ENCODE data around the gene FKBP1A.

FKBP1A gene

DNA sequence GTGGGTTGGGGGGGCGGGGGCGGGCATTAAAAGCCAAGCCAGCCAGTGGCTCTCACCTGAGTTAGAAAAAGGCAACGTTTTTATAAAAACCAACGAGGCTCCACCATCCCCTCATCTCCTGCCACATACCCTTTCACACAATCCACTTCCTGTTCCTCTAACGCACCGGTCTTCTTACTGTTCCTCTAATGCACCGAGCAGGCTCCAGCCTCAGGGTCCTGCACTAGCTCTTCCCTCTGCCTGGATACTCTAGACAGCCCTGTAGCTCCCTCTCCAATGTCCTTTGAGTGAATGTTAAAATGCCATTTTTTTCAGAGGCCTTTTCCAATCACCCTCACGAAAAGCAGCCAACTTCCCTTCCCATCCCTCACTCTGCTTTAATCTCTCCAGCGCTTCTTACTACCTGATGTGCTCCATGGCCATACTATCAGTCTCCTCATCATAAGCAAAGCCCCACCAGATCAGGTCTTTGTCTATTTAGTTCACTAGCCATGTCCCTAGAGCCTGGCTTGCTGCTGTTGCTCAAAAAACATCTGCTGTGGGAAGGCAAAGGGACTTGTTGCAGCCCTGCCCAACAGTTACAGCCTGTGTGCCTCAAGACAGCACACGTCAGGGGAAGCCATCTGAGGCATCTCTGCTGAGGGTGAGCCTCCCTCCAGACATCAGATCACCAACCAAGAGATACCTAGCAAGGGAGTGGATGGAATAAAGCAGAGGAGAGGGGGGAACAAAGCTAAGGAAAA lies 3.9 kb downstream of the FKBP1A start:
- in situ Hi-C loops (cut with MboI; ENCODE audit: low sequenced_read_pairs) = no loop called here

DNA sequence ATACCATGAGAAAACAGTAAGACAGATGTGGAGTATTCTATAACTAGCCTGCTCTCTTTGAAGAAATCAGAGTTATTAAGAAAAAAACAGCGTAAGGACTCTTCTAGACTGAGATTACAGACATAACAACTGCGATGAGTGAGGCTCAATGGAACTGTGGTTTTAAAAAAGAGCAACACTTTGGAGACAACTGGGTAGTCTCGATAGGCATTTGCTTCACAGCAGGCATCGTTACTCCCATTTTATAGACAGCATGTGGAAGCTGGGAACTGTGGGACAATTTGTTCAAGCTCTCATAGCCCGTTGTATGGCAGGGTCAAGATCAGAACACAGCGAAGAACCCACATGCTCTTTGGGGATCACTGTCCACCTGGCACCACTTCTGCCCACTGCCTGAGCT lies 4.6 kb downstream of the FKBP1A start:
- in situ Hi-C loops (cut with MboI; ENCODE audit: low sequenced_read_pairs) = no loop called here

DNA sequence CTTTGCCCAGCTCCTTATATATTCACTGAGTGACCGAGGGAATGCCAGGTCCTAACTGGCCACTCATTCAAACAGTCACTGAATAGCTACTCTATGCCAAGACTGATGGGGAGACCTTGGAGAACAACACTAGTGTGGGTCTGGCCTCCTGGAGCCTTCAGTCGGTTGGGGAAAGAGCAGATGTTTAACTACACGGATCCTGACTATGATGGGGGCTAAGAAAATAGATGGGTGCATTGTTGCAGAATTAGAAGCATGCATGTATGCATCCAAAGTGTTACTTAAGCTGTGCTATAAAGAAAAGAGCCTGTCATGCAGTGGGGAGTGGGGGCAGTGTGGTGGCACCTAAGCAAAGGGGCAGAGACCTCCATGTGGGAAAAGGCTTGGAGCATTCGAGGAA lies 6.5 kb downstream of the FKBP1A start:
- in situ Hi-C loops (cut with MboI; ENCODE audit: low sequenced_read_pairs) = no loop called here

DNA sequence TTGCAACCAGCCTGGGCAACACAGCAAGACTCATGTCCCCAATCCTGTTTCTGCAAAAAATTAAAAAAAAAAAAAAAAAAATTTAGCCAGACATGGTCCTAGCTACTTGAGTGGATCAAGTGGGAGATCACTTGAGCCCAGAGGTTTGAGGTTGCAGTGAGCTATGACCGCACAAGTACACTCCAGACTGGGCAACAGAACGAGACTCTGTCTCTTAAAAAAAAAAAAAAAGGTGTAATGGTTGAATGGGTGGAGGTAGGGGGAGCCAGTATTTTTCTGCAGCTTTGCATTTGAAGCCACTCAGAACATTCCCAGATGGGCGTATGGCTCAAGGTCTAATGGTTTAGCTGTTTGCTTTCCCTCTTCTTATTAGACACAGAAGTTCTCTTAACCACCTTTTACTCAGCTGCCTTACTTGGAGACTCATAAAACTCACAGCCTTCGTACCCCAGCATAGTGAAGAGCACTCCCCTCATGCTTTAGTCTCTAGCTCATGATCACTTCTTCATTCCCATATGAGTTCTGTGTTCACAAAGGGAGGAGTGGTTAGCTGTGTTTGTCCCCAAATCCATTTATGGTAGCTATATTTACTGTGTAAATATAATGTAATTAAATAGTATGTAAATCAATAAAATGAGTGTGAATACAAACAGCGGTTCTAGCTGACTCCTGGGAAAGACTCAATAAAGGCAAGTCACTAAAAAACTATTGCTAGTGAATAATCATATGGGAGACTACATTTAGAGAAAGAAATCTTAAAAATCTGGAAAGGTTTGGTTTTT lies 9.0 kb downstream of the FKBP1A start:
- in situ Hi-C loops (cut with MboI; ENCODE audit: low sequenced_read_pairs) = no loop called here

DNA sequence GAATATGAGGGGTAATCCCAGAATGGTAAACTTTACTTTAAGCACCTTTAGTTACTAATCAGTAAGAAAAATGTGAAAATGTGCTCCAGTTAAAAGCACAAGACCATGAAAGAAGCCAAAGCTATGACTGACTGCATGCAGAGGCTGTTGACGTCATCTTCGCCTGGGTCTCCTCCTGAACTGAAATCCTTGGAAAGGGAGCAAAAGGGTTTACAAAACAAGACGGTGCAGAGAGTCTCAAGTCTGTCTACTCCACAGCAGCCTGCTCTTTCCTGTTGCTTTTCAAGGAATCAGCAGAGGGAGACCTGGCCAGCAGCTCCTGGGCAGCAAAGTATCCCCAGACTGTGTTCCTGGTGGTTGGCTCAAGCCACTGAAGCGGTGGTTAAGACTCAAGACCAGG lies 10.2 kb downstream of the FKBP1A start:
- in situ Hi-C loops (cut with MboI; ENCODE audit: low sequenced_read_pairs) = no loop called here

DNA sequence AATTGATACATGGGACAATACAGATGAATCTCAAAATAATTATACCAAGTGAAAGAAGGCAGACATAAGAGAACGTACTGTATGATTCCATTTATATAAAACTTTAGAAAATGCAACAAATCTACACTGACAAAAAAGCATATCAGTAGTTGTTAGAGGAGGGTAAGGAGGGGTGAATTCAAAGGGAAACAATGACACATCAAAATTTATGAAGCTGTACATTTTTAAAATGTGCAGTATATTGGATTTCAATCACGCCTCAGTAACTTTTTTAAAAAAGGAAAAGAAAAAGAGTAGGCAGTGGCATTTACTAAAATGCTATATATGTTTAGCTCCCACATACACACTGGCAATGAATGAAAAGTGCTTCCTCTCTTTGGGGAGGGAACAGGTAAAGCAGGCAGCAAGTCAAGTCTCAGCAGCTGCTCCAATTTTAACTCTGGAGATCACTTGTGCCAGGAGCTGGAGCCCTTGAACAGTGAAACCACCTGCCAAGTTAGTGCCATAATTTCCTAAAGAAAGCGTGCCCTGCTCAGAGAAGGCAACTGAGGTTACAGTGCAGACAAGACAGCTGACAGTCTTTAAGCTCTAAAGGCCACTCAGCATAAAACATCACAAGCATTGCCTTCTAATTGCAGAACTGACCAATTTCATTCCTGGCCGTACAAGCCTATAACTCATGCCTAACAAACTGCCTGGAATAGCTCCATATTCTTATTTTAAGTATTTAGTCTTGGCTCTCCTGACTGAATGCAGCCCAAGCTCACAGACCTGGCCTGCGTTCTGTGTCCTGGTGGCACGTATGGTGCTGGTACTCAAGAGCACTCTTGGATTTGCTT lies 10.9 kb downstream of the FKBP1A start:
- in situ Hi-C loops (cut with MboI; ENCODE audit: low sequenced_read_pairs) = no loop called here

DNA sequence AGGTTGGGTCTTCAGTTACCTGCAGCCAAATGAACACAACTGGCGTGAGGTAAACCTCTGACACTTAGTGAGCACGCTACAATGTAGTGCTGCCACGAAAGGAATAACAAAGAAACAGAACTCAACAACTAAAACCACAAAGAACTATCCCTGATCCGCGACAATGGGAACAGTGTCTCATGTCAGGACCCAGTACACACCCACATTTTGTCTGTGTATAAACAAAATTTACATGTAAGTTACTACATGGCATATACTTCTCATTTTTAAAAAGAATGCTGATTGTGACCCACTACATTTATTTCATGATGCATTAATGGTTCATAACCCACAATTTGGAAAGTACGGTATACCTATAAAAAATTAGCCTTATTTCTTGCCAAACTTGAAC lies 14.1 kb downstream of the FKBP1A start:
- in situ Hi-C loops (cut with MboI; ENCODE audit: low sequenced_read_pairs) = no loop called here

DNA sequence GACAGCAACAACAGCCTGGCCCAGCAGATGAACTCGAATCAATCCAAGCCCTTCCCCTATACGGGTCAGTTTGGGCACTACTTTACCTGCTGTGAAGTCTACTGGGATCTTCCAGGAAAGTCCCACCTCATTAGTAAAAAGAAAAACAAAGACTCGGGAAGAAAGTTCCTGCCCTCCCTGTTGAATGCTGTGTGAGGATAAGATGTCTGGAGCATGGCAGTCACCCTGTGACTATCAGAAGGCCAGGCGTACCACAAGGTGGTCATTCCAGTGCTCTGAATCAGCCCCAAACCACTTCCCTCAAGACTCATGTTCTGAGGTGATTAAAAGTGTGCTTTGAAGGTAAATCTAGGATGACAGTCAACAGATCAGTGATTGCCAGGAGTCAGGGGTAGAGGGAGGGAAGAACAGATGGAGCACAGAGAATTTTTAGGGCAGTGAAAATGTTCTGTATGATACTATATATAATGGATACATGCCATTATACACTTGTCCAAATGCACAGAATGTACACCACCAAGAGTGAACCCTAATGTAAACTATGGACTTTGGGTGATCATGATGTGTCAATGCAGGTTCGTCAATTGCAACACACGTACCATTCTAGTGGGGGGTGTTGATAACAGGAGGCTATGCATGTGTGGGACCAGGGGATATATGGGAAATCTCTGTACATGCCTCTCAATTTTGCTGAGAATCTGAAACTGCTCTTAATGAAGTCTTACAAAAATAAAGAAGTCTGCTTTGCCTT lies 14.7 kb downstream of the FKBP1A start:
- in situ Hi-C loops (cut with MboI; ENCODE audit: low sequenced_read_pairs) = no loop called here

DNA sequence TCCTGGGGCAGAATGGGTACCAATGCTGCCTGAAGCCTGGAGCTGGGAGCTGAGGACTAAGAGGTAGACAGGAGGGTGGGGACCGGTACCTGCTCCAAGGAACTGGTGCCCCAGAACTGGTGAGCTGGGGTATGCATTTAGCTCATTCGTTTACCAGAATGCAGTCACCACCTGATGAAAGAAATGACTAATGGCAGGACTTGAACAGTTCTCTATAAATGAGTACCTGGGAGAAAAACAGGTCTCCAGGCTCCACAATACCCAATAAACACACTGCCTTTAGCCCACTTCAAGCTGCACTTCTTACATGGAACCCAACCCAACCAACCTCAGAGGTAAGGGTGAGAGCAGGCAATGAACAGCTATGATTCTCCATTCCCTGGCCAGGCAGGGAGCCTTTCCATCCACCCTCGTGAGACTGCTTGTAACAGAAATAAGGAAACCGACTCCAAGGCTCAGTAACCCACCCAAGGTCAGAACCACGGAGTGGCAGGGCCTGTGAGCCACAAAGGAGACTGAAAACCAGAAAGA lies 15.4 kb downstream of the FKBP1A start:
- in situ Hi-C loops (cut with MboI; ENCODE audit: low sequenced_read_pairs) = no loop called here

DNA sequence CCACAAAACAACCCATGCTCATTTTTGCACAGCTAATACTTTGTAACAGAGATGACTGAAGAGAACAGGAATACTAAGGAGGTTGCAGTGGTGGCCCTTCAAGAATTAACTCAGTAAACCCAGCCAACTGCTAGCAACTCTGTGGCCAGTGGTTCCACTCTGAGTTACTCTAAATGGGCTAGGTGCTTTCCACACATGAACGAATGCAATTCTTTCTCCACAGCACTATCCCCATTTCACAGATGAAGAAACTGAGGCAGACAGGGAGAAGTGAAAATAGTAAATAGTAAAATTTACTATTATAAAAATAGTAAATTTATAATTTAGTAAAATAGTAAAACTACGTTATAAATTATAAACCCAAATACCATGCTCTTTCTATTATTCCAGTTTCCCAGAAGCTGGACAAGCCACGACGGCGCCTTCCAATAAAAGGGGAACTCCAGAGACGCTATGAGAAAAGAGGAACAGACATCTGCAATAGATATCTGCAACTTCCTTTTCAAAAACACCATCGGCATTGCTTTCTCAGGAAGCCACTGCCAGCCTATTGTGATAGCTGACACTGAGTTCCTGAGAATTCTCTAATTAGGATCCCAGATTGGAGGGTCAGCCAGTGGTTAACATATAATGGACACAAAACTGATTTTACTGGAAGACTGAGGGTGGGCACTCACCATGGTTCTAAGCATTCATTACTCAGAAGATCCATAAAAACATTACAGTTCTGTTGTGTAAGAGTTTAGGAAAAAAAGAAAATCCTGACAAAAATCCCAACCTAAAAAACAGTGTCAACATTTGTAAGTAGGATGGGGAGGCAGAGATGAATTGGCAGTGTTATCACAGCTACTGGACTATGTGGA lies 16.2 kb downstream of the FKBP1A start:
- in situ Hi-C loops (cut with MboI; ENCODE audit: low sequenced_read_pairs) = no loop called here

DNA sequence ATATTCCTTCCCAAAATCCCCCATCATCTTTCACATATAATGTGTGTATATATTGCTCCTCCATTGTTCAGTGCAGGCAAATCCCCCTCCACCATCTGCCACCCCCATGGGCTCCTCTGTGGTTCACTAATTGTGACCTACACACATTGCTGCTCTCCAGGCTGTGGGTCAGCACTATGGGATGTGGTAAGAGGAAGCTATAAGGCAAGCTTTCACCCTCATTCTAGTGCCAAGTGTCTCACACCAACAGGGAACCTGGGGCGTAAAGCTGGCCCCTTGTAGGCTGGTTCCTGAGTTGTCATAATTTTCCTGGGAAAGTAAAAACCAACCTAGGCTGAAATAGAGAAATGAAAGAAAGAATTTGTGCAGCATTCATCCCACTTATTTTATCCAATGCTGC lies 16.8 kb downstream of the FKBP1A start:
- in situ Hi-C loops (cut with MboI; ENCODE audit: low sequenced_read_pairs) = no loop called here

DNA sequence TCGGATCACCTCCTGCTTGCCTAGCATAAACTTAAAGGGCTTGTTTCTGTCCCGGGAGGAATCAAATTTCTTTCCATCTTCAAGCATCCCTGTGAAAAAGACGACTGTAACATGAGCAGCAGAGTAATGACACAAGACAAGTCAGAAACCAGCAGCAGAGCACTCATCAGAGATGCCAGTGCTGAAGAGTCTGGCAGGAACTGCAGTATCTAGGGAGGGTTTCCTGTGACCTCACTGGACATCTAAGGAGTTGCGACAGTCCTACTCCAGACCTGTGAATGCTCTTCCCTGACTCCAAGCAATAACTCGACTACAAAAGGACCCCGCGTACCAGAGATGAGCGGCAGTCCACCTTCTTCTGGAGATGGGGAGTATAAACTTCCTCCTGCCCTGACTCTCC lies 17.3 kb downstream of the FKBP1A start:
- in situ Hi-C loops (cut with MboI; ENCODE audit: low sequenced_read_pairs) = no loop called here

DNA sequence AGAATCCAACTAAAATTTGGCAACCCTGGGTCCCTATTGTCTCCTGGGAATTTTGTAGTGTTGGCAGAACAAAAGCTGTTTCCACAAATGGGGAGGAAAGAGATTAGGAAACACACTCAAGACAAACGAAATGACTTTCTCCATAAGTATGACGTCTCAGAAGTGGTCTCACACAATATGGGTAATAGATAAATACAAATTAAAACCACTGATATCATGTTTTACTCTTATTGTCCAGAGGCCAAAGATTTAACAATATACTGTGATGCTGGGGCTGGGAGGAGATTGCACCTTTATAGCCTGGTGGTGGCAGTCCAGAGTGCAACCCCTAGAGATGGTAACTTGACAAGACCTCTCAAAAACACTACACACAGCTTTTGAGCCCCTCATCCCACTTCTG lies 18.6 kb downstream of the FKBP1A start:
- in situ Hi-C loops (cut with MboI; ENCODE audit: low sequenced_read_pairs) = no loop called here

DNA sequence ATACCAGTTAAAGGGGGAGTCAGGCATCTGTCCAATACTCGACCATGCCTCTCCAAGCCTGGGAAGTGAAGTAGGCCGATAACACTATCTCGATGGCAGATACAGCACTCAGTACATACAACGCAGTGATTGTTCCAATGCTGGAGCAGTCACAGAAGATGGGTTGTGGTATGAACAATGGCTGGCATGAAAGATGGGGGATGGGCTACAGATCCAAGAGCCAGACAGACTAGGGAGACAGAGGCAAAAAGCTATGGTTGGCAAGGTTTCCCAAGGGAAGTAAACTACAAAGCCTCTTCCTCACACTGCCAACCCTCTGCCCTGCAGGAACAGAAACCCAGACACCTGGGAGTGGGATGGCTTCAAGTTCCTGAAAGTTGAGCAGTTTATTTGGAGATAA lies 19.2 kb downstream of the FKBP1A start:
- in situ Hi-C loops (cut with MboI; ENCODE audit: low sequenced_read_pairs) = no loop called here

DNA sequence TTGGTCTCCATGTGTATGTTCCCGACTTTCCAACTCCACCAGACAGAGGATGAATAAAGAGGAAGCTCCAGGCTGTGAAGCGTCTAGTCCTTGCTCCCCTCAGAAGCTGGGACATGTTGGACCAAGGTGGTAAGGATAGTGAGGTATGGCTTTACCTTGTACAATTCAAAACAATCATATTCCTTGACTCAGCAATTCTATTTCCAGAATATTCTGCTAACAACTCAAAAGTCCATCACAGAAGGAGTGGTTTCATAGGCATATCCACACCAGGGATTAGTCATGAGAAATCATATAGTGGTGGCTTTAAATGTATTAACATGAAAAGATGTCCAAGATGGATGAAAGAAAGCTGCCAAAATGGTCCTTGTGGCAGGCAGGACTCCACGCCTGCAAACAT lies 19.8 kb downstream of the FKBP1A start:
- in situ Hi-C loops (cut with MboI; ENCODE audit: low sequenced_read_pairs) = no loop called here

DNA sequence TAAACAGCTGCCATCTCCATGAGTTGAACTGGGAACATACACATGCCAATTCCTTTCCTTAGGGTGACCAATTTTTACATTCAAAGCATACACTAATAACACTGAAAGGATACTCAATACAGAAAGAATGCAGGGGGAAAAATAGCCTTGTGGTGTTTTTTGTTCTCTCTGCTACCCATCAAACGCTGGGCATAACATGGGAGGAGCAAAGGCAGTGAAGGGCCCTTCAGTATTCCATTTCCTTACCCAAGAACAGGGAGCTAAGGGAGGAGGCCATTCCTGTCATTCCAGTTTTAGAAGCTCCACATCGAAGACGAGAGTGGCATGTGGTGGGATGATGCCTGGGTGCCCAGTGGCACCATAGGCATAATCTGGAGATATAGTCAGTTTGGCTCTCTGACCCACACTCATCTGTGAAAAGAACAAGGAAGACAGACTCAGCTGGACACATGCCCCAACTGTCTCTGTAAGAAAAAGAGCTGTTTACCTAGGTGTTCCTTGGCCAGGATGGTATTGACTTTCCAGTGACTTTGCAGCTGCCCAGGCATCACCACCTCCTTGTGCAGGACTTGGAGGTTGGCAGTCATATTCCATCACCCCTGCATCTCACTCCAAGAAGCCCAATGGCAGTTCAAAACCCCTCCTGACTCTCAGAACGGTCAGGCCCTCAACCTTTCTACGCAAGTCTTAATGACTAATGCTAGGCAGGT lies 20.9 kb downstream of the FKBP1A start:
- in situ Hi-C loops (cut with MboI; ENCODE audit: low sequenced_read_pairs) = no loop called here

DNA sequence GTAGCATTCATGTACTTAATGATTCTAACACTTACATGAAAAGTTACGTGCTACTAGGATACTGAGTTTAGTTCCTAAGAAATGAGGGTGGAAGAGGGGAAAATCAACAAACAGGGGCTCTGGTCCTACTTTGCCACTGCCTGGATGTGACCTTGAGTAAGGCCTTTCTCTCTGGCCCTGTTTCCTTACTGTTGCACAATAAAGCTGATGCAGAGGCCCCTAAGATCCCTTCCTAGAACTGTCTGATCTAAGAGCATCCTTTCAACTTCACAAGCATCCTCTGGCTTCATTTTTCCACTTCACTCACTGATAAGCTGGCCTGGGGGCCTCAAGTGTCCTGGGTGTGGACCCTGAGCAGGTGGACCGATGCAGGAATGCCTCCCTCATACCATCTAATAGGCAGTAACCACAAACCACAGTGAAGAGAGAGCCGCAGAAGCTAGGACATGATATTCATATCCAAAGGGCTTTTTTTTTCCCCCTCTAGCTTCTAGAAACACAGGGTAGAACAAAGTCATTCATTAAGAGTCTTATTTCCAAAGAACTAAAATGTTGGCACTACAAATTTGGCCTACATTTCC lies 21.6 kb downstream of the FKBP1A start:
- in situ Hi-C loops (cut with MboI; ENCODE audit: low sequenced_read_pairs) = no loop called here

DNA sequence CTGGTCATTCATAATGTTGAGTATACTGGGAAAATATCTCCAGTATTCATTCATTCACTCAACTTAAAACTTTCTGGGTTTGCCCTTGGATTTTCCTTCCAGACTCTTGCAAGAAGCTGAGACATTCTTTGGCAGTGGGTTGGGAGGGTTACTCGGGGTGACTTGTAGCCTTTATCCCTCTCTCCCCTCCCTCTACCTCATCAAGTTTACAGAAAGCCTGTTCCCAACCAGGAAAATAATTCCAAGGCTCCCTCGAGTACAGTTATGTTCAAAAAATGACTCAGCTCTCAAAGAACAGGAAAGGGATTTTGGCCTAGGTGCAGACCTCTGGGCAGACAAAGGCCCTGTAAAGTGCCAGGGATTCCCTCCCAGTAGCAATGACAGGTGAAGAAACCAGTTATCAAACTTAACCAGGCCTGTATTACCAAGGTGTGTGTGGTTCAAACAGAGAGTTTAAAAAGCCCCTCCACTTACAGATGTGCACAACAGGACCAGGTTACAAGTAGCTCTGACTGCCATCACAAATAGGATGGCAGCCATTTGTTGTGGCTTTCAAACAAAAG lies 22.2 kb downstream of the FKBP1A start:
- in situ Hi-C loops (cut with MboI; ENCODE audit: low sequenced_read_pairs) = no loop called here
